Liver (tissue), 9 donors: ENCODE results near the gene CCDC92B. TPM values are rescaled to one million over a fixed set of nuclear protein-coding genes. Genes with fewer than 3 reads are reported as not detected.

ENCODE experiments used
- DNase-seq: peaks from one replicate; pipeline ENCODE4 v3.0.0-alpha.2; 2017; ENCODE audit warnings: low spot score
- H3K27ac ChIP-seq, 2 donors: one replicate each; pipeline ENCODE4 v1.7.0; 2013; ENCODE audit warnings: inconsistent platforms in 2 of 2, low read length in 2 of 2, control low read depth in 1 of 2, low read depth in 1 of 2, mild to moderate bottlenecking in 1 of 2
- H3K27me3 ChIP-seq, 4 donors: one replicate each; pipeline versions ENCODE4 v1.6.1 to v1.7.0; 2013; ENCODE audit warnings: low read length in 3 of 4, inconsistent platforms in 1 of 4, mild to moderate bottlenecking in 1 of 4, moderate library complexity in 1 of 4; ENCODE audit not compliant: control insufficient read depth in 4 of 4, insufficient read depth in 4 of 4
- H3K36me3 ChIP-seq, 4 donors: one replicate each; pipeline versions ENCODE4 v1.6.1 to v1.7.0; 2013; ENCODE audit warnings: low read length in 3 of 4, mild to moderate bottlenecking in 3 of 4, low read depth in 1 of 4, moderate library complexity in 1 of 4; ENCODE audit not compliant: control insufficient read depth in 4 of 4, insufficient read depth in 3 of 4
- H3K4me1 ChIP-seq, 4 donors: one replicate each; pipeline versions ENCODE4 v1.6.1 to v1.7.0; 2013; ENCODE audit warnings: low read length in 3 of 4, mild to moderate bottlenecking in 3 of 4, moderate library complexity in 1 of 4; ENCODE audit not compliant: control insufficient read depth in 4 of 4, insufficient read depth in 4 of 4
- H3K4me3 ChIP-seq, 3 donors: one replicate each; pipeline versions ENCODE4 v1.6.1 to v1.7.0; 2013; ENCODE audit warnings: low read length in 3 of 3, control low read depth in 1 of 3, low read depth in 1 of 3, mild to moderate bottlenecking in 1 of 3
- H3K9ac ChIP-seq, 2 donors: one replicate each; pipeline ENCODE4 v1.7.0; 2013; ENCODE audit warnings: low read length in 2 of 2, mild to moderate bottlenecking in 2 of 2, moderate library complexity in 2 of 2, control low read depth in 1 of 2, low read depth in 1 of 2
- H3K9me3 ChIP-seq, 4 donors: one replicate each; pipeline versions ENCODE4 v1.6.1 to v1.7.0; 2013; ENCODE audit warnings: low read length in 3 of 4; ENCODE audit not compliant: control insufficient read depth in 4 of 4
- EGR1 ChIP-seq, 2 donors: IDR thresholded peaks; 2 replicates each; pipeline ENCODE4 v1.6.1; 2016 to 2018; ENCODE audit warnings: antibody characterized with exemption in 2 of 2, low read depth in 2 of 2
- FOXA1 ChIP-seq: IDR thresholded peaks from 2 replicates; pipeline ENCODE4 v1.6.1; 2016; ENCODE audit warnings: antibody characterized with exemption
- HNF4A ChIP-seq, 2 donors: conservative IDR thresholded peaks; 2 replicates each; pipeline ENCODE4 v1.6.1; 2016; ENCODE audit warnings: antibody characterized with exemption in 2 of 2, mild to moderate bottlenecking in 2 of 2
- HNF4G ChIP-seq: IDR thresholded peaks from 2 replicates; pipeline ENCODE4 v1.6.1; 2016; ENCODE audit warnings: antibody characterized with exemption
- JUND ChIP-seq, 2 donors: IDR thresholded peaks; 2 replicates each; pipeline ENCODE4 v1.6.1; 2016; ENCODE audit warnings: antibody characterized with exemption in 2 of 2
- RAD21 ChIP-seq, 2 donors: IDR thresholded peaks; 2 replicates each; pipeline ENCODE4 v1.6.1; 2016; ENCODE audit warnings: antibody characterized with exemption in 2 of 2, mild to moderate bottlenecking in 2 of 2
- RXRA ChIP-seq, 2 donors: IDR thresholded peaks; 2 replicates each; pipeline ENCODE4 v1.6.1; 2017 to 2018; ENCODE audit warnings: antibody characterized with exemption in 2 of 2, mild to moderate bottlenecking in 1 of 2
- SP1 ChIP-seq: IDR thresholded peaks from 2 replicates; pipeline ENCODE4 v1.6.1; 2018; ENCODE audit warnings: antibody characterized with exemption, mild to moderate bottlenecking
- WGBS: extraction: QIAGEN DNeasy Blood & Tissue Kit; methylation state at CpG from one replicate; pipeline ENCODE4 v1.1.7; 2013; 5-methylcytosine and 5-hydroxymethylcytosine counted together
- polyA plus RNA-seq, 2 donors: library from polyadenylated mRNA; stranded (reverse) in 1 of 2; unstranded in 1 of 2; fragments of 200-250 nt in 1 of 2; fragments of >200 nt in 1 of 2; fragmentation: Nextera tagmentation in 1 of 2; extraction: Ambion mirVana in 1 of 2; gene quantifications; one replicate each; pipeline versions ENCODE4 v1.2.1 to v1.2.3, GENCODE V29; 2013 to 2015
- total RNA-seq, 2 donors: library from RNA; depleted of rRNA; stranded (reverse); fragments of >200 nt; gene quantifications; one replicate each; pipeline ENCODE4 v1.2.3, GENCODE V29; 2014
- TF ChIP-seq, protein P1 (sequence below): fragments of 150-350 bp; IDR thresholded peaks from 2 replicates; pipeline ENCODE4 v1.5.1; 2017; ENCODE audit warnings: improper control_type of control experiment, low read depth, low read length; ENCODE audit not compliant: missing input control
- TF ChIP-seq, protein P2 (sequence below): IDR thresholded peaks from 2 replicates; pipeline ENCODE4 v1.6.1; 2016; ENCODE audit warnings: antibody characterized with exemption
- TF ChIP-seq, protein P3 (sequence below): IDR thresholded peaks from 2 replicates; pipeline ENCODE4 v1.6.1; 2016; ENCODE audit warnings: antibody characterized with exemption
- TF ChIP-seq, protein P4 (sequence below): IDR thresholded peaks from 2 replicates; pipeline ENCODE4 v1.6.1; 2016; ENCODE audit warnings: antibody characterized with exemption
- donor health status: healthy.
- donor health status: healthy.
- donor health status: healthy.
- donor health status: healthy.
- donor health status: healthy.

CCDC92B gene
- total and polyA plus RNA-seq, 4 donors = not detected

DNA sequence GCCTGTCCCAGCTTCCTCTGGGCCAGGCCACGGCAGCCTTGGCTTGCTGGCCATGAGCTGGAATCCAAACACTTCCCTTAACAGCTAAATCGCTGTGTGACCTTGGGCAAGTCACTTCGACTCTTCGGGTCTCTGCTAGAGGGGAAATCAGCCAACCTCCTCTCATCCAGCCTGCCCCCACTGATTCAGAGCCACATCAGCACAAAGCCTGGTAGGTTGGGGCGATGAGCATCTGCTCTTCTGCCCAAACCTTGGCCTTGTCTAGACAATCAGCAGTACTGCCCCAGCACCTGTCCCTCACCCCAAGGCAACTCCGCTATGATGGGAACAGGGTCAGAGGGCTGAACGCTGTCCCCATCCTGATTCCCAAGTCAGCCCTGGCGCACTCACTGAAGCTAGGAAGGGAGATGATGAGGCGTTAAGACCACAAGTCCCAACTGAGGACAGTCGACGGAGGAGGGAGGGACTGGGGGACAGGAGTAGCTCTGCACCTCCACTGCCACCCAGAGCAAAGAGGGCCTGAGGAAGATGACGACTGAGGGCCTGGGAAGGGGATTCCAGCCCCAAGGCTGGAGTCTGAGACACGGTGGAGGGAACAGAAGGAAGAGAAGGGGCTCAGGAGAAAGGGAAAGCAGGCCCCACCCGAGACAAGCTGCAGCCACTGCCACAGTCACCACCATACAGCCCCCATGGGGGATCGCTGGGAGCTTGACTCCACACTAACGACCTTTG is 39.2 kb downstream of the CCDC92B start:
- no peak for TF ChIP-seq HNF4G
- TF ChIP-seq JUND (IDR thresholded peaks at IDR 0.05) = no peak
- TF ChIP-seq EGR1 (IDR thresholded peaks at IDR 0.05; ENCODE audit: low read depth in 2 of 2) = peak in 1 of 2 donors; percentile 28
- Histone ChIP-seq H3K9me3 (no peaks in the 10 kb centered on the region), H3K27ac (peak overlapping the region; percentile 75 to 91), H3K27me3 (no peaks in the 10 kb centered on the region), H3K9ac (peak overlapping the region; percentile 66), H3K36me3 (no peaks in the 10 kb centered on the region), H3K4me3 (peak overlapping the region; percentile 78 to 98 (median 94)), H3K4me1 (peaks cover 15 to 64% (median 50%) of the 10 kb centered on the region in 4 donors)
- no peak for DNase-seq
- 16% methylated on average over 16 of the region's 16 CpGs for WGBS

DNA sequence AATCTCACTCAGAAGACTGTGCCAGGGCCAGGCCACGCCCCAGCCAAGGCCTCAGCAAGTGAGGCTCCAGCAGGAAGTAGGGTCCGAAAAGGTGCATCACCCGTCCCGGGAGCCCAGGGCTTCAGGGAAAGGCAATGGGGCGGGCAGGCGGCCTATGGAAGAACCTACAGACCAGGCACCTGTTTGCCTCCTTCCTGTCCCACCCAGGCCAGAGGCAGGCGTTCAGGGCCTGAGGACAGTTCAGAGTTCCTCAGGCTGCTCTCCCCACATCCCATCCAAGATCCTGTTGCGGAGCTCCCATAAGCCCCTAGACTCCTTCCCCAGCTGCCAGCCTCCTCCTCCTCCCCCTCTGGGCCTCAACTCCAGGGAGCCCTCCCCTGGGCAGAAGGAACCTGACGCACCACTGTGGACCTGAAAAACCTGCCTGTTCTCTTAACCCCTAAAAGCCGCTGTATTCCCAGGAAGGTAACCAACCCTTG is 40.2 kb downstream of the CCDC92B start:
- H3K4me1 ChIP-seq = peaks cover 21 to 74% (median 61%) of the 10 kb centered on the region in 4 donors
- peak overlapping the region; percentile 78 to 98 (median 94) for H3K4me3 ChIP-seq
- H3K27ac ChIP-seq = peak overlapping the region; percentile 75 to 91
- H3K27me3 ChIP-seq = no peaks in the 10 kb centered on the region
- H3K36me3 ChIP-seq = no peaks in the 10 kb centered on the region
- TF ChIP-seq HNF4A (conservative IDR thresholded peaks at IDR 0.05) (peak in 1 of 2 donors; percentile 11), HNF4G (no peak)
- TF ChIP-seq, protein P1, sequence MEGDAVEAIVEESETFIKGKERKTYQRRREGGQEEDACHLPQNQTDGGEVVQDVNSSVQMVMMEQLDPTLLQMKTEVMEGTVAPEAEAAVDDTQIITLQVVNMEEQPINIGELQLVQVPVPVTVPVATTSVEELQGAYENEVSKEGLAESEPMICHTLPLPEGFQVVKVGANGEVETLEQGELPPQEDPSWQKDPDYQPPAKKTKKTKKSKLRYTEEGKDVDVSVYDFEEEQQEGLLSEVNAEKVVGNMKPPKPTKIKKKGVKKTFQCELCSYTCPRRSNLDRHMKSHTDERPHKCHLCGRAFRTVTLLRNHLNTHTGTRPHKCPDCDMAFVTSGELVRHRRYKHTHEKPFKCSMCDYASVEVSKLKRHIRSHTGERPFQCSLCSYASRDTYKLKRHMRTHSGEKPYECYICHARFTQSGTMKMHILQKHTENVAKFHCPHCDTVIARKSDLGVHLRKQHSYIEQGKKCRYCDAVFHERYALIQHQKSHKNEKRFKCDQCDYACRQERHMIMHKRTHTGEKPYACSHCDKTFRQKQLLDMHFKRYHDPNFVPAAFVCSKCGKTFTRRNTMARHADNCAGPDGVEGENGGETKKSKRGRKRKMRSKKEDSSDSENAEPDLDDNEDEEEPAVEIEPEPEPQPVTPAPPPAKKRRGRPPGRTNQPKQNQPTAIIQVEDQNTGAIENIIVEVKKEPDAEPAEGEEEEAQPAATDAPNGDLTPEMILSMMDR = no peak
- peak overlapping the region; percentile 66 for H3K9ac ChIP-seq
- no peak for DNase-seq
- no peaks in the 10 kb centered on the region for H3K9me3 ChIP-seq
- 22% methylated on average over 10 of the region's 10 CpGs for WGBS

DNA sequence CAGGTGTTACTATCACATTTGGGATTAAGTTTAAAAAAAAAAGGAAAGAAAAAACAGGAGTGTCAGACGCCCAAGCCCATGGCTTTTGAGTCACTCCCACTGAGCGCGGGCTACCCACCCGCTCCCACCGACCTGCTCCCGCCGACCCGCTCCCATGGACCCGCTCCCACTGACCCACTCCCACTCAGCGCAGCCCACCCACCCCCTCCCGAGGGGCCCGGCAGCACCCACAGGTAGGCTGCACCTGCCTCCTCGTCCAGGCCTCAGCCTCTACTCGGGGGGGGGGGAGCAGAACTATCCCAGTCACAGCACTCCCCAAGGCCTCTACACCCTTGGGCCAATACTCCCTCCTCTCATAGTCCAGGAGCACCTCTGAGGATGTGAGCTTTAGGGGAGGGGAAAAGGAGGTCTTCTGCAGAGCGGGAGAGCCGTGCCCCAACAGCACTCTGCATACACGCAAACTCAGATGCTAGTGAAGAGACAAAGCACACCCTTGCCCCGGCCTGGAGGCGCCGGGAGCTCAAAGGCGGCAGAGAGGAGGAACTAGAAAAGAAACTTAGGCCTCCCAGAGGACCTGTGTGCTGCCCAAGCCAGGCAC is 40.8 kb downstream of the CCDC92B start:
- peaks cover 21 to 79% (median 65%) of the 10 kb centered on the region in 4 donors for H3K4me1 ChIP-seq
- WGBS = 35% methylated on average over 21 of the region's 21 CpGs
- H3K27ac ChIP-seq = peak overlapping the region; percentile 75 to 91
- no peaks in the 10 kb centered on the region for H3K9me3 ChIP-seq
- DNase-seq = no peak
- H3K9ac ChIP-seq = peak overlapping the region in 1 of 2 donors; percentile 49
- peak overlapping the region; percentile 5 to 98 (median 94) for H3K4me3 ChIP-seq
- peaks cover 0 to 5% (median 2%) of the 10 kb centered on the region in 4 donors for H3K36me3 ChIP-seq
- TF ChIP-seq SP1 = no peak
- no peak for TF ChIP-seq FOXA1
- TF ChIP-seq, protein P1 = no peak
- TF ChIP-seq, protein P2, sequence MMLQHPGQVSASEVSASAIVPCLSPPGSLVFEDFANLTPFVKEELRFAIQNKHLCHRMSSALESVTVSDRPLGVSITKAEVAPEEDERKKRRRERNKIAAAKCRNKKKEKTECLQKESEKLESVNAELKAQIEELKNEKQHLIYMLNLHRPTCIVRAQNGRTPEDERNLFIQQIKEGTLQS = no peak
- TF ChIP-seq, protein P3, sequence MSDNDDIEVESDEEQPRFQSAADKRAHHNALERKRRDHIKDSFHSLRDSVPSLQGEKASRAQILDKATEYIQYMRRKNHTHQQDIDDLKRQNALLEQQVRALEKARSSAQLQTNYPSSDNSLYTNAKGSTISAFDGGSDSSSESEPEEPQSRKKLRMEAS = no peak
- no peak for TF ChIP-seq RAD21 (IDR thresholded peaks at IDR 0.05)
- TF ChIP-seq EGR1 (IDR thresholded peaks at IDR 0.05; ENCODE audit: low read depth in 2 of 2) = no peak
- no peak for TF ChIP-seq JUND (IDR thresholded peaks at IDR 0.05)
- TF ChIP-seq, protein P4, sequence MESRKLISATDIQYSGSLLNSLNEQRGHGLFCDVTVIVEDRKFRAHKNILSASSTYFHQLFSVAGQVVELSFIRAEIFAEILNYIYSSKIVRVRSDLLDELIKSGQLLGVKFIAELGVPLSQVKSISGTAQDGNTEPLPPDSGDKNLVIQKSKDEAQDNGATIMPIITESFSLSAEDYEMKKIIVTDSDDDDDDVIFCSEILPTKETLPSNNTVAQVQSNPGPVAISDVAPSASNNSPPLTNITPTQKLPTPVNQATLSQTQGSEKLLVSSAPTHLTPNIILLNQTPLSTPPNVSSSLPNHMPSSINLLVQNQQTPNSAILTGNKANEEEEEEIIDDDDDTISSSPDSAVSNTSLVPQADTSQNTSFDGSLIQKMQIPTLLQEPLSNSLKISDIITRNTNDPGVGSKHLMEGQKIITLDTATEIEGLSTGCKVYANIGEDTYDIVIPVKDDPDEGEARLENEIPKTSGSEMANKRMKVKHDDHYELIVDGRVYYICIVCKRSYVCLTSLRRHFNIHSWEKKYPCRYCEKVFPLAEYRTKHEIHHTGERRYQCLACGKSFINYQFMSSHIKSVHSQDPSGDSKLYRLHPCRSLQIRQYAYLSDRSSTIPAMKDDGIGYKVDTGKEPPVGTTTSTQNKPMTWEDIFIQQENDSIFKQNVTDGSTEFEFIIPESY = no peak
- TF ChIP-seq RXRA (IDR thresholded peaks at IDR 0.05) = no peak
- no peaks in the 10 kb centered on the region for H3K27me3 ChIP-seq
